ENCODE results near the gene REM2.

REM2 gene

DNA sequence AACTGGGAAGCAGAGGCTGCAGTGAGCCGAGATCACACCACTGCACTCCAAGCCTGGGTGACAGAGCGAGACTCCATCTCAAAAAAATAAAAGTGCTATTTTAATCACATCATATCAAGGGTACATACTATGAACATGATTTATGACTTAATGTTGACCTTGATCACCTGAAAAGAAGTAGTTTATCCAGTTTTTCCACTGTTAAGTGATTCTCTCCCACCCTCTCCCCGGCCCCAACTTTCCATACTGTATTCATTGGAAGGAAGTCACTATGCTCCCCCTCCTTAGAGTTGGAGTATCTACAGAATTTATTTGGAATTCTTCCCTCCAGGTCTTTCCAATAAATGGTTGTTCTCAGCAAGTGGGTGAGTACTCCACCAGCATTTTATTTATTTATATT lies 49.1 kb downstream of the REM2 start:
- no peak for DNase-seq

DNA sequence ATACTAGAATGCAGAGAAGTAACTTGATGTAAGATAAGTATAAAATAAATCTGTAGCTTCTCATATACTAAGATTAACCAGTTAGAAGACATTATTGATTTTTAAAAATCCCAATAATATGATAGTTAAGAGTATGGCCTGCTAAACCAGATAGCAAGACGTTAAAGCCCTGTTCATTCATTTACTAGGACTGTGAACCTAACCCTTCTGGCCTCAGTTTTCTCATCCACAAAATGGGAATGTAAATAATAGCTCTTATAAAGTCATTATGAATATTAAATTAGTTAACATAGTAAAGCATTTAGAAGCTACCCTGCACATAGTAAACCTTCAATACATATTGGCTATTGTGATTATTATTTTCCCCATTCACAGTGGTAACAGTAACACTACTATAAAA lies 52.1 kb downstream of the REM2 start:
- DNase-seq: no peak

All from activated effector memory CD4-positive, alpha-beta T cell treated with anti-CD3 and anti-CD28 coated beads, Interleukin-2, amount 50 U/mL, for 16 hours (primary cell).